HG03103 (cell line): ENCODE measurements around the gene MARCOL.

ENCODE experiments used
- ATAC-seq: cut with Tn5 transposase; IDR thresholded peaks from one replicate; pipeline ENCODE4 v1.9.1; 2021; ENCODE audit warnings: low read depth; ENCODE audit not compliant: unreplicated experiment

The MARCOL gene, protein sequence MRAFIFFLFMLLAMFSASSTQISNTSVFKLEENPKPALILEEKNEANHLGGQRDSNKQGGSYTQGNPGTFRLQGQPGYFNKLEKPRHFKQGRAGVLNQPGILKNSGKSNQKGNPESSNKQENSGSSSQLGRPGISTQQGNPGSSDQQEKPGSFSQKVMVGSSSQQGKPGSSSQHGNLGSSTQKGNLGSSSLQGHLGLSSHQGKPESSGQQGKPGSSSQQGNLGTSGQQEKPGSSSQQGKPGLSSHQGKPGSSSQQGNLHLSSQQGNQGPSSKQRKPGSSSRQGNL

DNA sequence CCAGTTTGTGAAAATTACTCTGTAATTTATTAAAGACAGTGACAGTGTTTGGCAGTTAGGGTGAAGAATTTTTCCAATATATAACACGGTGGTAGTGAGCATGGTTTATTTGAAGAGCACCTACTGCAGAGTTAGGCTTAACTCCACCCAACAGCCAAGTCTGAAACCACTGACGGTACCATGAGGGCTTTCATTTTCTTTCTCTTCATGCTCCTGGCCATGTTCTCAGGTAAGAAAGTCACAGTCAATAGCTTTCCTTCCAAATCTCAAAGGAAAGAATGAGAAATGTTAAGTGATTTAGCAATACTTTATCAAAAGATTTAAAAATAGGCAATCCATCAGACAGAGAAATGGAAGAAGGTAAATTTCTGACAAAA, at the start of gene MARCOL:
Gene MARCOL, plus strand, starts transcription at position 108 of the 377 bp plus-strand sequence. Its CDS starts 73 bp downstream, at position 181.
- no peak for ATAC-seq

DNA sequence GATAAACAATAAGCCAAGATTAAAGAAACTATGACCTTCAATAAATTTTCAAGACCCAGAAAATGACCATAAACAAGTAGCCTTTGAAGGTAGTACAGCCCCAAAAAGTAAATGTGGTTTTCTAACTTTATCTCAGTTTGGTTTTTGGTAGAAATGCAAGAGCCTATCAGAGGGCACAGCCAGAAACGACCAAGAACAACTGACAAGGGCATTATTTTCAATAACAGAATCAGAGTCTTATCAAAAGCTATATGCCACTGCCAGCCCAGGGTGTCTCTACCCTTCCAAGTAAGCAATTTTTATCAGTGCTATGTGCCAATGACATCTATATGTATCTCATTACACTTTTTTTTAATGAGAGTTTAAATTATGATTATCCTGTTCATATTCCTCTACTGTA, 47.3 kb upstream of the MARCOL start:
- ATAC-seq = no peak

DNA sequence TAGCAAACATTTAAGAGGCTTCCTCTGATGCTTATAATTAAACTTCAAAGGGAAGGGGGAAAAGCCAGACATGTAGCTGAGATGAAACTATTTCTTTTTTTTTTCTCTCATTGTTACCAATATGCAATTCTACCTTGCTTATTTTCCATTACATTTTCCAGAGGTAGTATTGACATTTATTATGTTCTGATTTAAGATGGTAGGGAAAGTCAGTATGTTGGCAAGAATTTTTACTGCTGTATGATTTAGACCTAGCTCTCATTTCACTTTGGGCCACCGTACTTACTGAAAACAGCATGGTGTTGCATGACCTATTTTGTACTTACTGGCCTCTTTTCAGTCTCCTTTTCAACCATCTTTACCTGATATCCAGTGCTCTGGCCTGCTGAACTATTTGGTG, 45.1 kb upstream of the MARCOL start:
- ATAC-seq = no peak

DNA sequence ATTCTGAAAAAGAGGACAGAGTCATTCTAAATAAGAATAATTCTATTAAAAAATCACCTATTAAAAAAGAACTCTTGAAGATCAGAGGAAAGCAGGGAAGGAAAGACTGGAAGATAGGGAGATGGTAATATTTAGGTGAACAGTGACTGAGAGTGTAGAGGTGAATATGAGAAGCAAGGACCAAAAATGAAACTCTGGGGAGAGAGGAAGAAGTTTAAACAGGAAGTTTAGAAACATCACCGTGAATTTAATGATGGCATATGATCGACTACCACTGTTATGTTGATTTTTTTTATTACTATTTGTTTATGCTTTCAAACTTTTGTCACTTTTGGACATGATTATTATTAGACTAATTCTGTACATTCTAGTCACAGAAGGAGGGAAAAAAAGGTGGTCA, 37.2 kb upstream of the MARCOL start:
- ATAC-seq = no peak

DNA sequence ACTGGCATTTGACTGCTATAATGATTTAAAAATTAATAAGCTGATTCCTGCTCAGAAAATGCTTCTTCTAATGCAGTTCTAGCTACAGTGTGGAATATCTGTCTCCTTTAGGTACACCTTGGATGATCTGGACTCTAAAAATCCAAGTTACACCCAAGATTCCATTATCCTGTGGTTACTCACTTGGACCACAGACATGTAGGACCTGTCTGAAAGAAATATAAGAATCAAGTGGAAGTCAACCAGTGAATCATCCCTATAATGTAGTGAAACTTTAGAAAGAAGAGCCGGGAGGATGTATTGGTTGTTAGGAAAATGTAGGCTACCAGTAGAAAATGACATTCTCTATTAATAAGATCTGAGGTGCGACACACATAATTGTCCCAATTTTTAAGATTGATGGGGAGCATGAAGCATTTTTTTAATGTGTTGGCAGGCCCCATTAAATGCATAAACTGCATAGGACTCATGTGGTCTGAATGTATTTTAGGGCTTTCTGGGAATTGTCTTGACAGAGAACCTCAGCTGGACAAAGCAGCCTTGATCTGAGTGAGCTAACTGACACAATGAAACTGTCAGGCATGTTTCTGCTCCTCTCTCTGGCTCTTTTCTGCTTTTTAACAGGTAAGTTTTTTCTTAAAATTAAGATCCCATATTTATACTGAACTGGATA, 35.7 kb upstream of the MARCOL start, which contains the start of gene SPINK6:
Gene SPINK6, plus strand, starts transcription at position 512 of the 673 bp plus-strand sequence. Its CDS starts 55 bp downstream, at position 567.
- no peak for ATAC-seq

- ATAC-seq = no peak
These were observed 33.1 kb upstream of the MARCOL start for GRCh38 chr5:148205044-148205806.

- ATAC-seq = no peak
These were observed 32.5 kb upstream of the MARCOL start for GRCh38 chr5:148205865-148206264.

- ATAC-seq = no peak
These were observed 31.7 kb upstream of the MARCOL start for GRCh38 chr5:148206620-148207019.

DNA sequence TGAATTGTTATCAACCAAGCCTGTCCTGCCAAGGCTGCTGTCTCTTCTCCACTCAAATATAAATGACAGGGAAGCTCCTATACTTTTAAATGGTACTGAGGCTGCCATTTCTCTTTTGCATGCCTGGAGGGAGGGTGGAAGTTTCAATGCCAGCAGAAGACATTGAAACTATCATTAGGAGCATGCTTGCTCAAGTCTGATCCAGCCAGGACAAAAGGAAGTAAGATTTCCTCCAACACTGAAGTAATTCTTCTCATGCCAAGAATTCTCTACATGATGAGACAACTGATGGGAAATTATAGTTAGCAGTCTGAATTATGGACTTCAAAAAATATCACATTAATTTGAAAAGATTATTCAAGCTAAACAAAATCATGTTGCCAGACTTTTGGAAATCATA, 30.1 kb upstream of the MARCOL start:
- ATAC-seq = no peak

DNA sequence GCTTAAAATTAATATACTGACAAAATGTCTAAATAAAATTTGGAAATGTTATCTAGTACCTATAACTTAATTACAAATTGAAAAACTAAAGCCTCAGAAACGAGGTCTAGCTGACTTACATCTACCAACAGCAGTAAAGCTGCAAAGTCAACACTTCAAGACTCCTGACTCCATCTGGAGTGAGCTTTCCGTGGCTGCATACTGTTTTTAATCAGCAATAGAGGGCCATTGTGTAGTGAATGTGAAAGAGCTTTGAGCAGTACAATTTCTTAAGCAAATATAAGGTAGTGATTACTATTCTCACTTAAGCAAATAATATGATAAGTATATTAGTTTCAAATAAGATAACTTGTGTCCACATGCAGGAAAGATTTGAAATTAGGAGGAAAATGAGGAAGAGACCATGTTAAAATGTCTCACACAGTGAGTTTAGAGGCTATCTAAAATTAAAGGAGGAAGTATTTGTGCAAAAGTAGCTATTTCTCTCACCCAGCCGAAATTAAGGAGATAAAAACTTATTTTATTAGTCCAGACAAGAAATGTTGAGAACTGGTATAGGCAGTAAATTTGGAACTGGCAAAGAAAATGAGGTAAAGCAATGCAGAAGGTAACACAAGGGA, 29.1 kb upstream of the MARCOL start:
- no peak for ATAC-seq

- ATAC-seq = no peak
These were observed 23.6 kb upstream of the MARCOL start for GRCh38 chr5:148214665-148215185.

DNA sequence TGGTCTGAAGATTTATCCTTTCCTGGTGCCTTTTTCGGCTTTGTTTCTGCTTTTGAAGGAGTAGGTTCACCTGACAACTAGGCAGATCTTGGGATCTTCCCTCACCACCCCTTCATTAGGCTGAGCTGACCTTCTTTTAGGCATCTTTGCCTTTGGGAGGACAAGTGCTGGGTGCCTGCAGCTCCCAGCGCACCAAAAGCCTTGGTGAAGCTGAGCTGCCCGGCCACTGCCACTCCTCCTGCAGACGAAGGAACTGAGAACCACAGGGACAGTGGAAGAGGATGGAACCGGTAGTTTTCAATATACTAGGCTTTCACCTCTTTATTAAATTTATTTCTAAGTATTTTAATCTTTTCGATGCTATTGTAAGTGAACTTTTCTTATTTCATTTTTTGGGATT, 16.8 kb upstream of the MARCOL start:
- ATAC-seq = no peak

GRCh38 chr5:148224117-148224742, 14.1 kb upstream of the MARCOL start:
- no peak for ATAC-seq

DNA sequence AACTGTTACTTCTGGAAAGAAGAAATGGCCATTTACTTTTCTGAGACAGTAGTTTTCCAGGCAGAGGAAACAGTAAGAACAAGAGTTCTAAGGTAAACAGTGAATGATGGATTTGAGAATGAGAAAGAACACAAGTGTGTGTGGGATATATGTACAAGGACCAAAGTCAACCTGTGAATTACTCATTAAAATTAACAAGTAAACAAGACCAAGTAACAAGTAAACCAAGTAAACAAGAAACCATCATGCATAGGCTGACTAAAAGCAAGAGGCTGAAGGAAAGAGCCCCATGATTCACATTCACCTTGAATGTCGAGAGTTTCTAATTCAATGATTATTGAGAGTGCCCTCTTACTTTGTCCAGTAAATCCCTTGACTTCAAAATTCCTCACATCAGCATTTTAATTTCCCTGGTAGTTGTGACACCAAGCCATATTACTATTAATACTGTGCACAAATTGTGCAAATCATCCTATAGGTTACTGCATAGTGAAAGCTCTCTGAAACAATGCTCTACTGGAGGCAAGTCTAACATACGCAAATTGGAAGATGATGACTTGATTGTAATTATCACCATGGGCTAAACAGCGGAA, 9.8 kb upstream of the MARCOL start:
- ATAC-seq = no peak

- no peak for ATAC-seq
These were observed 8.5 kb upstream of the MARCOL start for GRCh38 chr5:148229840-148230239.

DNA sequence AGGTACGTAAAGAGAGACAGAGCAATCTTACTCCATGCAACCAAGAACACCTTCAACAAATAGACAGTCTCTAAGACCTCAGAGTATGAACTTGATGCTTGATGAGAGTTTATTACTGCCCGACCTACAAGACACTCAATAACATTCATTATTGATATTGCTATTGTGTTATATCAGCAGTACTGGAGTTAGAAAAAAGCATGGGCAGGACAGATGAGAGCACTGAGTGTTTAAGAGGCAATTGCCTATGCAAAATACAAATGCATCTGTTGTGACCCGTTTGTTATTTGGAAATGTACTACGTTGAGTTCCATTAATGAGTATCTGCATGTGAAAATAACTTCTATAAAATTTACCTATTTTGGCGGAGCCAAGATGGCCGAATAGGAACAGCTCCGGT, 8.1 kb upstream of the MARCOL start:
- ATAC-seq = no peak

GRCh38 chr5:148237785-148238417, 424 bp upstream of the MARCOL start:
- no peak for ATAC-seq

GRCh38 chr5:148248894-148249293, 10.6 kb downstream of the MARCOL start:
- ATAC-seq = no peak

- no peak for ATAC-seq
These were observed 17.1 kb downstream of the MARCOL start for GRCh38 chr5:148255456-148255855.

- ATAC-seq = no peak
These were observed 21.0 kb downstream of the MARCOL start for GRCh38 chr5:148259288-148259687.
